Measurements from ENCODE around the gene TENM4.

DNA sequence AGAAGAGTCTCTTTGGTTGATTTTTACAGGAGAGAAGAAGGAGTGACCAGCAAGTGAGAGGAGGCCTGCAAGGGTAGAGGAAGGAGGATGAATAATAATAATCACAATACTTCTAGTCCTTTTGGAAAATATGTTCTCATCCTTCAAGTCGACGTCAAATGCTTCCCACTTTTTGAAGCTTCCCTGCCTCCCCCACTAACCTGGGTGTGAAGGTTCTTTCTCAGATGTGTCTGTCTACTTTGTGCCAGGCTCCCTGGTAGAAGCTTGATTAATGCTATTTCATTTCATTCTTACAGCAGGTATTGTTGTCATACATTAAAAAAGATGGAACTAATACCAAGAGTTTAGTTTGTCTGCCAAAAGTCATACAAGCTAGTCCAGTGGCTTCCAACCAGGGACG, 17.1 kb downstream of the TENM4 start:
- TF ChIP-seq, protein P1, sequence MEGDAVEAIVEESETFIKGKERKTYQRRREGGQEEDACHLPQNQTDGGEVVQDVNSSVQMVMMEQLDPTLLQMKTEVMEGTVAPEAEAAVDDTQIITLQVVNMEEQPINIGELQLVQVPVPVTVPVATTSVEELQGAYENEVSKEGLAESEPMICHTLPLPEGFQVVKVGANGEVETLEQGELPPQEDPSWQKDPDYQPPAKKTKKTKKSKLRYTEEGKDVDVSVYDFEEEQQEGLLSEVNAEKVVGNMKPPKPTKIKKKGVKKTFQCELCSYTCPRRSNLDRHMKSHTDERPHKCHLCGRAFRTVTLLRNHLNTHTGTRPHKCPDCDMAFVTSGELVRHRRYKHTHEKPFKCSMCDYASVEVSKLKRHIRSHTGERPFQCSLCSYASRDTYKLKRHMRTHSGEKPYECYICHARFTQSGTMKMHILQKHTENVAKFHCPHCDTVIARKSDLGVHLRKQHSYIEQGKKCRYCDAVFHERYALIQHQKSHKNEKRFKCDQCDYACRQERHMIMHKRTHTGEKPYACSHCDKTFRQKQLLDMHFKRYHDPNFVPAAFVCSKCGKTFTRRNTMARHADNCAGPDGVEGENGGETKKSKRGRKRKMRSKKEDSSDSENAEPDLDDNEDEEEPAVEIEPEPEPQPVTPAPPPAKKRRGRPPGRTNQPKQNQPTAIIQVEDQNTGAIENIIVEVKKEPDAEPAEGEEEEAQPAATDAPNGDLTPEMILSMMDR (IDR thresholded peaks at IDR 0.05) = no peak
- TF ChIP-seq POLR2A (IDR thresholded peaks at IDR 0.05) = no peak
